Loucy (cell line): ENCODE results near the gene DGCR8.

ENCODE experiments used
- H2AFZ ChIP-seq: fragments of 200-600 bp; sonication (generic); 2 replicates; pipeline ENCODE4 v1.6.0; 2016; ENCODE audit warnings: antibody characterized with exemption, mild to moderate bottlenecking, low read length, moderate library complexity
- H3F3A ChIP-seq: fragments of 200-600 bp; 2 replicates; pipeline ENCODE4 v1.6.0; 2016; ENCODE audit warnings: antibody characterized with exemption, low read depth, mild to moderate bottlenecking
- H3K27me3 ChIP-seq: fragments of 200-600 bp; sonication (generic); 2 replicates; pipeline ENCODE4 v1.6.1; 2014; ENCODE audit warnings: low read length, mild to moderate bottlenecking; ENCODE audit not compliant: insufficient read depth, poor library complexity, severe bottlenecking
- H3K36me3 ChIP-seq: fragments of 200-600 bp; sonication (generic); 2 replicates; pipeline ENCODE4 v1.6.1; 2016; ENCODE audit warnings: low read length; ENCODE audit not compliant: insufficient read depth
- H3K4me1 ChIP-seq: fragments of 200-600 bp; sonication (generic); 2 replicates; pipeline ENCODE4 v1.5.1; 2014; ENCODE audit warnings: low read length, mild to moderate bottlenecking; ENCODE audit not compliant: insufficient read depth, poor library complexity, severe bottlenecking
- H3K4me2 ChIP-seq: fragments of 200-600 bp; sonication (generic); 2 replicates; pipeline ENCODE4 v1.6.0; 2014; ENCODE audit warnings: antibody characterized with exemption, low read length, low read depth, mild to moderate bottlenecking; ENCODE audit not compliant: poor library complexity, severe bottlenecking
- H3K4me3 ChIP-seq: fragments of 200-600 bp; sonication (generic); 2 replicates; pipeline ENCODE4 v1.5.1; 2014; ENCODE audit warnings: low read length, mild to moderate bottlenecking, mixed read lengths; ENCODE audit not compliant: poor library complexity, severe bottlenecking
- H3K79me2 ChIP-seq: fragments of 200-600 bp; sonication (generic); 2 replicates; pipeline ENCODE4 v1.6.1; 2014; ENCODE audit warnings: low read length; ENCODE audit not compliant: insufficient read depth
- H3K9ac ChIP-seq: fragments of 200-600 bp; sonication (generic); 2 replicates; pipeline ENCODE4 v1.6.0; 2014; ENCODE audit warnings: mild to moderate bottlenecking, low read depth, low read length, moderate library complexity; ENCODE audit not compliant: poor library complexity, severe bottlenecking
- H3K9me2 ChIP-seq: fragments of 200-600 bp; sonication (generic); replicated peaks from 2 replicates; pipeline ENCODE4 v1.6.1; 2016; ENCODE audit warnings: low read depth, low read length, mixed read lengths
- H3K9me3 ChIP-seq: fragments of 200-600 bp; sonication (generic); 2 replicates; pipeline ENCODE4 v1.6.1; 2014; ENCODE audit warnings: mild to moderate bottlenecking, antibody characterized with exemption, low read length, low read depth; ENCODE audit not compliant: insufficient read depth
- H4K20me1 ChIP-seq: fragments of 200-600 bp; sonication (generic); 2 replicates; pipeline ENCODE4 v1.6.0; 2014; ENCODE audit warnings: antibody characterized with exemption, low read length, mild to moderate bottlenecking; ENCODE audit not compliant: insufficient read depth, poor library complexity, severe bottlenecking
- CTCF ChIP-seq: fragments of 200-600 bp; sonication (generic); conservative IDR thresholded peaks from 2 replicates; pipeline ENCODE4 v1.5.1; 2014; ENCODE audit warnings: mild to moderate bottlenecking, antibody characterized with exemption, low read length
- EZH2phosphoT487 ChIP-seq: fragments of 200-600 bp; IDR thresholded peaks from 2 replicates; pipeline ENCODE4 v1.6.1; 2018; ENCODE audit warnings: antibody characterized with exemption, mild to moderate bottlenecking, moderate library complexity, borderline replicate concordance

DGCR8 gene

GRCh38 chr22:20106849-20107237 is 26.8 kb downstream of the DGCR8 start:
- H3K9me2 ChIP-seq, result no peaks in the 10 kb centered on the region
- peaks cover 39% of the 10 kb centered on the region for H3K79me2 ChIP-seq
- TF ChIP-seq CTCF, result no peak
- no peak for TF ChIP-seq EZH2phosphoT487
- H3K9ac ChIP-seq, result no peak overlapping the region
- H4K20me1 ChIP-seq, result peaks cover 30% of the 10 kb centered on the region
- H2AFZ ChIP-seq, result no peak overlapping the region
- H3K4me1 ChIP-seq, result no peaks in the 10 kb centered on the region
- H3K4me3 ChIP-seq, result no peak overlapping the region
- H3K4me2 ChIP-seq, result no peak overlapping the region
- no peaks in the 10 kb centered on the region for H3F3A ChIP-seq
- H3K9me3 ChIP-seq, result no peaks in the 10 kb centered on the region
- H3K36me3 ChIP-seq, result peaks cover 89% of the 10 kb centered on the region; the same call in 1 of the 2 replicates
- no peaks in the 10 kb centered on the region for H3K27me3 ChIP-seq

GRCh38 chr22:20107471-20107901 is 27.4 kb downstream of the DGCR8 start:
- Histone ChIP-seq H3K36me3 (peaks cover 89% of the 10 kb centered on the region; the same call in 1 of the 2 replicates), H3K9ac (no peak overlapping the region), H3K4me2 (no peak overlapping the region), H4K20me1 (peaks cover 24% of the 10 kb centered on the region), H3K9me3 (no peaks in the 10 kb centered on the region), H2AFZ (no peak overlapping the region), H3K4me3 (no peak overlapping the region), H3K4me1 (no peaks in the 10 kb centered on the region), H3K79me2 (peaks cover 33% of the 10 kb centered on the region), H3F3A (no peaks in the 10 kb centered on the region), H3K9me2 (no peaks in the 10 kb centered on the region), H3K27me3 (no peaks in the 10 kb centered on the region)
- TF ChIP-seq CTCF (no peak), EZH2phosphoT487 (no peak)

- Histone ChIP-seq H4K20me1 (peaks cover 20% of the 10 kb centered on the region), H3K36me3 (peaks cover 90% of the 10 kb centered on the region; the same call in 1 of the 2 replicates), H3K9ac (no peak overlapping the region), H3K4me3 (no peak overlapping the region), H3K4me2 (no peak overlapping the region), H2AFZ (no peak overlapping the region), H3K27me3 (no peaks in the 10 kb centered on the region), H3F3A (no peaks in the 10 kb centered on the region), H3K9me2 (no peaks in the 10 kb centered on the region), H3K4me1 (no peaks in the 10 kb centered on the region), H3K79me2 (peaks cover 29% of the 10 kb centered on the region), H3K9me3 (no peaks in the 10 kb centered on the region)
- no peak for TF ChIP-seq CTCF
- no peak for TF ChIP-seq EZH2phosphoT487
Measured at GRCh38 chr22:20107951-20108756, 28.1 kb downstream of the DGCR8 start.
